ENCODE measurements around the gene AADACL2. TPM values are rescaled to one million over a fixed set of nuclear protein-coding genes. Genes with fewer than 3 reads are reported as not detected.
A peak's percentile ranks its signal among the peaks of the same experiment; 100 is the strongest.

The AADACL2 gene
- total and polyA plus RNA-seq, 7 experiments from 2014 or later: not detected

- Mint-ChIP-seq H3K36me3 (no peaks in the 10 kb centered on the region), H3K27me3 (peaks cover 0 to 6% (median 6%) of the 10 kb centered on the region in 5 donors), H3K27ac (no peak overlapping the region), H3K4me1 (no peaks in the 10 kb centered on the region), H3K9me3 (peaks cover 0 to 11% (median 3%) of the 10 kb centered on the region in 11 donors), H3K4me3 (no peak overlapping the region)
- intact Hi-C loops (cut with micrococcal nuclease): no loop called here
- Histone ChIP-seq H3K4me1 (ENCODE audit: control insufficient read depth in 2 of 2, insufficient read depth in 2 of 2, low read length in 2 of 2) (no peaks in the 10 kb centered on the region), H3K27me3 (ENCODE audit: control insufficient read depth in 2 of 2, insufficient read depth in 2 of 2, low read length in 2 of 2) (peaks cover 0 to 4% of the 10 kb centered on the region in 2 donors), H3K4me3 (ENCODE audit: low read length) (no peak overlapping the region), H3K9me3 (ENCODE audit: control insufficient read depth in 2 of 3, low read length in 3 of 3) (no peaks in the 10 kb centered on the region), H3K36me3 (ENCODE audit: control insufficient read depth in 2 of 3, insufficient read depth in 3 of 3, low read length in 3 of 3) (no peaks in the 10 kb centered on the region), H3K27ac (ENCODE audit: low read depth, low read length) (no peak overlapping the region)
- ChIA-PET POLR2A (no interaction called here), CTCF (no interaction called here)
- ATAC-seq: no peak
- DNase-seq: no peak
Measured at GRCh38 chr3:151732861-151733260, 866 bp upstream of the AADACL2 start.

GRCh38 chr3:151740581-151740980 lies 6.9 kb downstream of the AADACL2 start:
- Histone ChIP-seq H3K36me3 (ENCODE audit: control insufficient read depth in 2 of 3, insufficient read depth in 3 of 3, low read length in 3 of 3) (no peaks in the 10 kb centered on the region), H3K27ac (ENCODE audit: low read depth, low read length) (no peak overlapping the region), H3K4me3 (ENCODE audit: low read length) (no peak overlapping the region), H3K9me3 (ENCODE audit: control insufficient read depth in 2 of 3, low read length in 3 of 3) (no peaks in the 10 kb centered on the region), H3K4me1 (ENCODE audit: control insufficient read depth in 2 of 2, insufficient read depth in 2 of 2, low read length in 2 of 2) (no peaks in the 10 kb centered on the region), H3K27me3 (ENCODE audit: control insufficient read depth in 2 of 2, insufficient read depth in 2 of 2, low read length in 2 of 2) (no peaks in the 10 kb centered on the region)
- POLR2A ChIA-PET: no interaction called here
- DNase-seq: no peak
- no peak overlapping the region for H3K4me3 Mint-ChIP-seq
- ATAC-seq: no peak
- no peaks in the 10 kb centered on the region for H3K4me1 Mint-ChIP-seq
- intact Hi-C loops (cut with micrococcal nuclease): no loop called here
- no peak overlapping the region for H3K27ac Mint-ChIP-seq
- H3K27me3 Mint-ChIP-seq: peaks cover 0 to 13% (median 3%) of the 10 kb centered on the region in 5 donors
- CTCF ChIA-PET: no interaction called here
- H3K36me3 Mint-ChIP-seq: no peaks in the 10 kb centered on the region
- peaks cover 0 to 20% (median 5%) of the 10 kb centered on the region in 11 donors for H3K9me3 Mint-ChIP-seq

DNA sequence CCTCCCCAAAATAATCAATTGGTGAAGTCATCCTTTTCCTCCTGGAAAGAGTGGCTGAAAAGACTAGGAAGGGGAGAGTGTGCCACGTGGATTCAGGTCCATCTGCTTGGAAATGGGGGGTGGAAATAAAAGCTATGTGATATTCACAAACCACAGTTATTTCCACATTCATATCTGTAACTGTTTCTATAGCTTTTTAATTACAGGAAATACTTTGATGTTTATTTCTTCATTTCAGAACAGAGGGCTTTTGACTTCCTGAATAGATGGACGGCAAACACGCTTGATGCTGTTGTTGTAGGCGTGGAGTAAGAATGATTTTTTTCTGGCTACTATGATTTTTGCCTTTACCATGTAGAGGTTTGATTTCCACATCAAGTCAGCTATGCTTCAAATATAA lies 10.1 kb downstream of the AADACL2 start:
- no peaks in the 10 kb centered on the region for H3K27me3 ChIP-seq (ENCODE audit: control insufficient read depth in 2 of 2, insufficient read depth in 2 of 2, low read length in 2 of 2)
- DNase-seq: no peak
- peaks cover 0 to 20% (median 4%) of the 10 kb centered on the region in 5 donors for H3K27me3 Mint-ChIP-seq
- no peak overlapping the region for H3K4me3 Mint-ChIP-seq
- H3K36me3 Mint-ChIP-seq: no peaks in the 10 kb centered on the region
- H3K9me3 Mint-ChIP-seq: peaks cover 0 to 12% (median 3%) of the 10 kb centered on the region in 11 donors
- no peak for ATAC-seq
- H3K9me3 ChIP-seq (ENCODE audit: control insufficient read depth in 2 of 3, low read length in 3 of 3): no peaks in the 10 kb centered on the region
- no peak overlapping the region for H3K27ac ChIP-seq (ENCODE audit: low read depth, low read length)
- ChIA-PET POLR2A (no interaction called here), CTCF (no interaction called here)
- no peaks in the 10 kb centered on the region for H3K36me3 ChIP-seq (ENCODE audit: control insufficient read depth in 2 of 3, insufficient read depth in 3 of 3, low read length in 3 of 3)
- no peak overlapping the region for H3K27ac Mint-ChIP-seq
- no peak overlapping the region for H3K4me3 ChIP-seq (ENCODE audit: low read length)
- H3K4me1 Mint-ChIP-seq: no peaks in the 10 kb centered on the region
- intact Hi-C loops (cut with micrococcal nuclease): no loop called here
- no peaks in the 10 kb centered on the region for H3K4me1 ChIP-seq (ENCODE audit: control insufficient read depth in 2 of 2, insufficient read depth in 2 of 2, low read length in 2 of 2)

DNA sequence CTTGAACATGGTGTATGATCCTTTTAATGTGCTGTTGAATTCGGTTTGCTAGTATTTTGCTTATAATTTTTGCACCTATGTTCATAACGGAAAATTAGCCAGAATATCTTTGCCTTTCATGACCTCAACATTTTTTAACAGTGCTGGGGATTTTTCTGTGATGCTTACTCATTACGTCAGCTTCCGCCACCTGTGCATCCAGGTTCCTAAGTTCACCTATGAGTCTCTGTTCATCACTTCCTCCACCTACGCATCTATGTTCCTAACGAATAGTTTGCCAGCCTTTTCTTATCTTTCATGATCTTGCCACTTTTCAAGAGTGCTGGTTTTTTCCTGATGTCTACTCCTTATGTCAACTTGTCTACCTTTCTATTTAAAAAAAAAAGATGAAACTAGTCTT lies 16.5 kb downstream of the AADACL2 start:
- POLR2A ChIA-PET: no interaction called here
- intact Hi-C loops (cut with micrococcal nuclease): no loop called here
- peak in 1 of 9 donors; percentile 3 for DNase-seq

DNA sequence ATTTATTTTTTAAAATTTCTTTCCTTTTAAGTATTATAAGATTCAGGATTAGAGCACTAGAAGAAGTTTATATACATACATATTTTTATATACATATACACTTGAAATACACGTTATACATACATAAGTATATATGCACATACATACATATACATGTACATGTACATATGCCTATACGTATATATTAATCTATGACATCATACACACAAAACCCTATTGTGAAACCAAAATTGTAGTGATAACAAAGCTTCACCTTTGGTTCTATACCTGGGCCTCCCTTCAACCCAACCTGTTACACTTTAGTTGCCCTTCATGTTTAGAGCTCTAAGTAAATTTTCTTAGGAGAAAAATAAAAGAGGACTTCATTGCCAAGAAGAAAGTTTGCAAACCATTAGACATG lies 17.0 kb downstream of the AADACL2 start:
- Histone ChIP-seq H3K36me3 (ENCODE audit: control insufficient read depth in 2 of 3, insufficient read depth in 3 of 3, low read length in 3 of 3) (no peaks in the 10 kb centered on the region), H3K27me3 (ENCODE audit: control insufficient read depth in 2 of 2, insufficient read depth in 2 of 2, low read length in 2 of 2) (no peaks in the 10 kb centered on the region), H3K4me3 (ENCODE audit: low read length) (no peak overlapping the region), H3K9me3 (ENCODE audit: control insufficient read depth in 2 of 3, low read length in 3 of 3) (no peaks in the 10 kb centered on the region), H3K4me1 (ENCODE audit: control insufficient read depth in 2 of 2, insufficient read depth in 2 of 2, low read length in 2 of 2) (no peaks in the 10 kb centered on the region), H3K27ac (ENCODE audit: low read depth, low read length) (no peak overlapping the region)
- ChIA-PET POLR2A (no interaction called here), CTCF (no interaction called here)
- H3K9me3 Mint-ChIP-seq: peaks cover 0 to 16% (median 5%) of the 10 kb centered on the region in 11 donors
- DNase-seq (no peak), ATAC-seq (no peak)
- H3K4me3 Mint-ChIP-seq: no peak overlapping the region
- intact Hi-C loops (cut with micrococcal nuclease): no loop called here
- peaks cover 0 to 20% (median 14%) of the 10 kb centered on the region in 5 donors for H3K27me3 Mint-ChIP-seq
- no peaks in the 10 kb centered on the region for H3K4me1 Mint-ChIP-seq
- no peaks in the 10 kb centered on the region for H3K36me3 Mint-ChIP-seq
- no peak overlapping the region for H3K27ac Mint-ChIP-seq

More for the DNA sequence above, 16.5 kb downstream of the AADACL2 start:
- CTCF ChIA-PET: no interaction called here
- H3K4me1 ChIP-seq (ENCODE audit: control insufficient read depth in 2 of 2, insufficient read depth in 2 of 2, low read length in 2 of 2): no peaks in the 10 kb centered on the region
- Mint-ChIP-seq H3K27me3 (peaks cover 0 to 20% (median 13%) of the 10 kb centered on the region in 5 donors), H3K4me3 (no peak overlapping the region), H3K9me3 (peaks cover 0 to 16% (median 5%) of the 10 kb centered on the region in 11 donors), H3K36me3 (no peaks in the 10 kb centered on the region), H3K4me1 (no peaks in the 10 kb centered on the region), H3K27ac (no peak overlapping the region)
- H3K27me3 ChIP-seq (ENCODE audit: control insufficient read depth in 2 of 2, insufficient read depth in 2 of 2, low read length in 2 of 2): no peaks in the 10 kb centered on the region
- no peak overlapping the region for H3K4me3 ChIP-seq (ENCODE audit: low read length)
- no peak overlapping the region for H3K27ac ChIP-seq (ENCODE audit: low read depth, low read length)
- no peak for ATAC-seq
- no peaks in the 10 kb centered on the region for H3K36me3 ChIP-seq (ENCODE audit: control insufficient read depth in 2 of 3, insufficient read depth in 3 of 3, low read length in 3 of 3)
- H3K9me3 ChIP-seq (ENCODE audit: control insufficient read depth in 2 of 3, low read length in 3 of 3): no peaks in the 10 kb centered on the region

DNA sequence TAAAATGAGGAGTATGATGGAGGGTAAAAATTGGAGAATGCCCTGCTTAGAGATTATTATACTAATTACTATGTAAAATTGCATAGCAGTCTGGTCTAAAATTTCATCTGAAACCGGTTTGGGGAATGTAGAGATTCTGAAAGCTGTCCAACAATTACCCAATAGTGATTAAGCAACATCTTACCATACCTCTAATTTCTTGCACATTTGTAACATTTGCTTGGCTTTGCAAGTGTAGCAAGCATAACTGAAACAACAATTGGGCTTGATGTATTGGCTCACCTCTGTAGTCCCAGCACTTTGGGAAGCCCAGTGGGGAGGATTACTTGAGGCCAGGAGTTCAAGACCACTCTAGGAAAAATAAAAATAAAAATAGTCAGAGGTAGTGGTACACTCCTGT lies 17.4 kb downstream of the AADACL2 start:
- H3K27ac Mint-ChIP-seq: no peak overlapping the region
- Histone ChIP-seq H3K9me3 (ENCODE audit: control insufficient read depth in 2 of 3, low read length in 3 of 3) (no peaks in the 10 kb centered on the region), H3K4me1 (ENCODE audit: control insufficient read depth in 2 of 2, insufficient read depth in 2 of 2, low read length in 2 of 2) (no peaks in the 10 kb centered on the region), H3K27ac (ENCODE audit: low read depth, low read length) (no peak overlapping the region), H3K36me3 (ENCODE audit: control insufficient read depth in 2 of 3, insufficient read depth in 3 of 3, low read length in 3 of 3) (no peaks in the 10 kb centered on the region), H3K4me3 (ENCODE audit: low read length) (no peak overlapping the region), H3K27me3 (ENCODE audit: control insufficient read depth in 2 of 2, insufficient read depth in 2 of 2, low read length in 2 of 2) (no peaks in the 10 kb centered on the region)
- intact Hi-C loops (cut with micrococcal nuclease): no loop called here
- peaks cover 0 to 20% (median 14%) of the 10 kb centered on the region in 5 donors for H3K27me3 Mint-ChIP-seq
- ATAC-seq (no peak), DNase-seq (no peak)
- H3K36me3 Mint-ChIP-seq: no peaks in the 10 kb centered on the region
- CTCF ChIA-PET: no interaction called here
- H3K9me3 Mint-ChIP-seq: peaks cover 0 to 16% (median 5%) of the 10 kb centered on the region in 11 donors
- no peak overlapping the region for H3K4me3 Mint-ChIP-seq
- POLR2A ChIA-PET: no interaction called here
- no peaks in the 10 kb centered on the region for H3K4me1 Mint-ChIP-seq

GRCh38 chr3:151753846-151754245 lies 20.1 kb downstream of the AADACL2 start:
- no peaks in the 10 kb centered on the region for H3K4me1 ChIP-seq (ENCODE audit: control insufficient read depth in 2 of 2, insufficient read depth in 2 of 2, low read length in 2 of 2)
- H3K4me1 Mint-ChIP-seq: no peaks in the 10 kb centered on the region
- ChIA-PET POLR2A (no interaction called here), CTCF (no interaction called here)
- H3K4me3 Mint-ChIP-seq: no peak overlapping the region
- peaks cover 0 to 6% (median 3%) of the 10 kb centered on the region in 11 donors for H3K9me3 Mint-ChIP-seq
- ATAC-seq (no peak), DNase-seq (no peak)
- no peak overlapping the region for H3K27ac ChIP-seq (ENCODE audit: low read depth, low read length)
- H3K36me3 Mint-ChIP-seq: no peaks in the 10 kb centered on the region
- no peaks in the 10 kb centered on the region for H3K9me3 ChIP-seq (ENCODE audit: control insufficient read depth in 2 of 3, low read length in 3 of 3)
- intact Hi-C loops (cut with micrococcal nuclease): no loop called here
- H3K4me3 ChIP-seq (ENCODE audit: low read length): no peak overlapping the region
- H3K27me3 ChIP-seq (ENCODE audit: control insufficient read depth in 2 of 2, insufficient read depth in 2 of 2, low read length in 2 of 2): no peaks in the 10 kb centered on the region
- H3K27me3 Mint-ChIP-seq: peaks cover 0 to 18% (median 8%) of the 10 kb centered on the region in 5 donors
- no peaks in the 10 kb centered on the region for H3K36me3 ChIP-seq (ENCODE audit: control insufficient read depth in 2 of 3, insufficient read depth in 3 of 3, low read length in 3 of 3)
- H3K27ac Mint-ChIP-seq: no peak overlapping the region
